GM19035 (cell line): ENCODE results near the gene ANKMY2.
A peak's percentile ranks its signal among the peaks of the same experiment; 100 is the strongest.

Experiments
- ATAC-seq: cut with Tn5 transposase; IDR thresholded peaks from one replicate; pipeline ENCODE4 v1.9.1; 2021; ENCODE audit not compliant: unreplicated experiment

The ANKMY2 gene

GRCh38 chr7:16583834-16584233, 61.7 kb downstream of the ANKMY2 start:
- no peak for ATAC-seq

DNA sequence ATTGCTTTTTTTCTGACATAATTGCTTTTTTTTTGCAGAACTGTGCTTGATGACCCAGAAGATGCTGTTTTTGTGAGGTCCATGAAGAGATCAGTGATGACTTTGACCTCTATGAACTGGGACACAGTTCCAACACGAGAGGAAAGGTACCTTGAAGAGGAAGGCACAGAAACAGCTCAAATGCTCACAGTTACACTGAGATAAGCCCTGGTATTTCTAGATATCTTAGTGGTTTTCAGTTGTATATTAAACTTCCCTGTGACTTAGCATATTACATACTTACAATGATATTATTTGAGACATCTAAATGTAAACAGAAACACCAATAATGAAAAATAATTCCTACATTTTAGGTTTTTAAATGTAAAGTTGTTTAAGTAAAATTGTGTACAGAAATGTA, 64.3 kb downstream of the ANKMY2 start:
- no peak for ATAC-seq

DNA sequence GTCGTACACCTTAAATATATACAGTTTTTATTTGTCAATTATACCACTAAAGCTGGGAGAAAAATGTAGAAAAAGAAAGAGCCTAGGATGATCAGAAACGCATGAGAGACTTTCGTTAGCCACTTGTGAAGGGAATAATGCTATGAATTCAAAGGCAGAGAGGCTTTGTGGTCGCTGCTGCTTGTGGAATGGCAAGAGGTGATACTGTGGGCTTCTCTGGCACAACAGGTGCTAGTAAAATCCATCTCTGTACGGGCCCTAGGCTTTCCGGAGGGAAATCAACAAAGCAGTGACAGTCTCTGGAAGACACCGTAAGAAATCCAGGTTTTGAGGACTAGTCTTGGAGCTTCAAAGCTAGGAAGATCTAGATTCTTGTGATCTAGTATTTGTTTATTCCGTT, 66.3 kb downstream of the ANKMY2 start:
- ATAC-seq = no peak

DNA sequence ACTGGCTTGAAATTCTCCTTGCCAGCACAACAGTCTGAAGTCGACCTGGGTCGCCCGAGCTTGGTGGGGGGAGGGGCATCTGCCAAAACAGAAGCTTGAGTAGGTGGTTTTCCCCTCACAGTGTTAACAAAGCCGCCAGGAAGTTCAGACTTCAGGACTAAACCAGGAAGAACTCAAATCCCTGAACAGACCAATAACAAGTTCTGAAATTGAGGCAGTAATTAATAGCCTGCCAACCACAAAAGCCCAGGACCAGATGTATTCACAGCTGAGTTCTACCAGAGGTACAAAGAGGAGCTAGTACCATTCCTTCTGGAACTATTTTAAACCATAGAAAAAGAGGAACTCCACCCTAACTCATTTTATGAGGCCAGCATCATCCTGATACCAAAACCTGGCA, 73.6 kb downstream of the ANKMY2 start:
- ATAC-seq = no peak

DNA sequence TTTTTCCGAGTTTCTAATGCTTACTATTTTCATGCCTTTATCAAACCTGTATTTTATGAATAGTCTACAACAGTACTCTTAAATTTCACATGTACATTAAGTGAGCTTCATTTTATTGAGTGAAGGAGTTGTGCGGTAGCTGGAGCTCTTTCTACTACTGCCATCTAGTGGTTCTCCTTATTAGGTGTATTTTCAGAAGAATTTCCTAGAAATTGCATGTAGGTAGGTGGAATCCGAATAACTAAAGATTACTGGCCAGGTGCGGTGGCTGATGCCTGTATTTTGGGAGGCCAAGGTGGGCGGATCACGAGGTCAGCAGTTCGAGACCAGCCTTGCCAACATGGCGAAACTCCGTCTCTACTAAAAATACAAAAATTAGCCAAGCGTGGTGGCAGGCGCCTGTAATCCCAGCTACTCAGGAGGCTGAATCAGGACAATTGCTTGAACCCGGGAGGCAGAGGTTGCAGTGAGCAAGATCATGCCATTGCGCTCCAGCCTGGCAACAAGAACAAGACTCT, 80.6 kb downstream of the ANKMY2 start:
- peak; percentile 69 for ATAC-seq

DNA sequence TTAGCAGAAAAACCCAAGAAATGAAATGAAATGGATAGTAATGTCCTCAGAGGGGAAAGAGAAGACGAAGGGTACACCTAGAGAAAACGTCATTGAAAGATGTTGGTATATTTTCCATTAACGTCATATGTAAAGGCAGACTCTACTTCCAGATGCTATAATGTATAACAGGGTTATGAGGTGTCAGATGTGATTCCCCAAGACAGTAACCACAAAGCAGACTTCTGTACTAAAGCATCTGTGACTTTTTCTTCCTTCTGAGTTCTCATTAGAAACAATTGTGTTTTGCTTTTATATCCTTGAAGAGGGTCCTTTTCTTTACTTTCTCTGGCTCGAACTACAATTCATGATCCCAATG, 81.6 kb downstream of the ANKMY2 start:
- ATAC-seq = no peak

- no peak for ATAC-seq
Observed at GRCh38 chr7:16563281-16564022, 82.1 kb downstream of the ANKMY2 start.

GRCh38 chr7:16562456-16563220, 82.9 kb downstream of the ANKMY2 start:
- no peak for ATAC-seq

GRCh38 chr7:16561943-16562342, 83.6 kb downstream of the ANKMY2 start:
- ATAC-seq = no peak

DNA sequence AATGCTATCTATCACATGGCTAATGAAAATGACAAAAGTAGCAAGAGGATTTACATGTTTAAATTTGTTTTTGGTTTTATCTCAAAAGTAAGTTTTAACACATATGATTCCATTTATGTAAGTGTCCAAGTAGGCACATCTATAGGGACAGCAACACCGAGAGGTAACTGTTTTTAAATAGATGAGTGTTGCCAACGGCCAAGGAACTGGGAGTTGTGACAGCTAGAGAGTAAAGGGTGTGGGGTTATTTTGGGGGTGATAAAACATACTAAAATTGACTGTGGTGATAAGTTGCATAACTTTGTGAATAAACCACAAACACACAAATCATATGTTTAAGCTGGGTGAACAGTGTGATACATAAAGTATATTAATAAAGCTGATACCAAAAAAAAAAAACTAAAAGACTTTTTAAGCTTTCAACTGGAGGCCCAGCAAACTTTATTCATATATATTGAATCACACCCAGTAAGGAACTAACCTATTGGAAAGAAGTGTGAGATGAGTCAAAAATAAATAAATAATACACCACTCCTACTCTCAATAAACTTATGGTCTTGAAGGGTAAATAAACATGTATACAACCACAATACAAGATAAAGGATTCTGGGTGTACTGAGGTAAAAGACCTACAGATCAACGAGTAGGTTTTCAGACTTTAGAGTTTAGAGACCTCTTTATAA, 85.9 kb downstream of the ANKMY2 start:
- no peak for ATAC-seq

DNA sequence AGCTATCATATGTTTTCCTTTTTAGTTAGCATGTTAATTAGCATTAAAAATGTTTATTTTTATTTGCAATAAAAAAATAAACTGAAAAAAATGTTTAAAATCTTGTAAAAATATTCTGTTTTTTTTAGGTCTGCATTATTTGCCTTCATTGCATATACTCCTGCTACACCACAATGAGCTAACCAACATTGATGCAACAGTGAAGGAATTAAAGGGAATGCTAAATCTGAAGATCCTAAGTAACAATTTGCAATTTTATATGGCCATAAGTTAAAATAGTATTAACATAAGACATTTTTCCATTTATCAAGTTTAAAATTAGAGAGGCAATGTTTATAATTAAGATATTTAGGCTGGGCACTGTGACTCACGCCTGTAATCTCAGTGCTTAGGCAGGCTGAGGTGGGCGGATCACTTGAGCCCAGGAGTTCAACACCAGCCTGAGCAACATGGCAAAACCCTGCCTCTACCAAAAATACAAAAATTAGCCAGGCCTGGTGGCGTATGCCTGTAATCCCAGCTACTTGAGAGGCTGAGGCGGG, 86.7 kb downstream of the ANKMY2 start:
- ATAC-seq = no peak

DNA sequence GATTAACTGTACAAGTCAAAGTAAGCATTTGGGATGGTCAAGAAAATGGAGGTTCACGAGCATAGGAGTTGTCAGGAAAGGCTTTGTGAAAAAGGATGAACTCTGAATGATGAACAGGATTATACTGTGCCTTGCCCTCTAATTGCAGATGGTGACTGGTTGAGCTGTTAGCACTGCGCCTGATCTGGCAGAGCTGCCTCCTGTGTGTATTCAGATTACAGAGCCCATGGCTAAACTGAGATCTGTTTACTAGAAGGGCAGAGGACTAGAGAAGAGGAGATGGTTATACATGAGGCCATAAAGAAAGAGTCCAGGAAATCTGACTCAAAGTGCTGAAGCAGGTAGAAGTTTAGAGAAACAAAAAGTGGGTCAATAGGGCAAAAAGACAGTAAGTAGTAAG, 89.2 kb downstream of the ANKMY2 start:
- no peak for ATAC-seq

- ATAC-seq = no peak
Observed at GRCh38 chr7:16554518-16555236, 90.9 kb downstream of the ANKMY2 start.

DNA sequence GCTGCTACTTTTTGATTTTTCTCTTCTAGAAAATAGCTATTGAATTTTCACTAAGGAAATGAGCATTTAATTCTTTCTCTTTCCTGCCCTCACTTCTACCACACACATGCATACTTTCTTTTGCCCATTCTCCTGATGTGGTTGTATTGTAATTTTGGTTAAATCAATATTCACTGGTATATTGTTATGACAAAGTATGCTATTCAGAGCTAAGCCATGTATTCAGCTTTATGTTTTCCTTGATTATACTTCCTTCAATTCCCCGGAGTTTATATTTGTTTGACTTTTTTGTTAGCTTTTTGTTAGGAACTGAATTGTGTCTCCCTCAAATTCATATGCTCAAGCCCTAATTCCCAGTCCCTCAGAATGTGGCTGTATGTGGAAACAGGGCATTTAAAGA, 94.9 kb downstream of the ANKMY2 start:
- no peak for ATAC-seq
